GM19372 (cell line): Measurements from ENCODE around the gene NT5DC1.
A peak's percentile ranks its signal among the peaks of the same experiment; 100 is the strongest.
"Not testable (repeated sequence)": the region's sequence is repeated elsewhere in the genome, so short reads cannot be mapped to it uniquely, and the experiment has no call there.

Source experiments
- ATAC-seq: cut with Tn5 transposase; IDR thresholded peaks from one replicate; pipeline ENCODE4 v1.9.1; 2021; ENCODE audit warnings: mild to moderate bottlenecking, low read depth, moderate library complexity; ENCODE audit not compliant: unreplicated experiment

The NT5DC1 gene

GRCh38 chr6:116267836-116268588 lies 167.4 kb downstream of the NT5DC1 start:
- ATAC-seq = peak; percentile 11

- peak; percentile 85 for ATAC-seq
These were observed 168.1 kb downstream of the NT5DC1 start for GRCh38 chr6:116268589-116269293.

GRCh38 chr6:116271149-116271708 lies 170.6 kb downstream of the NT5DC1 start:
- ATAC-seq = no peak

- no peak for ATAC-seq
These were observed 176.5 kb downstream of the NT5DC1 start for GRCh38 chr6:116277124-116277523.

- no peak for ATAC-seq
These were observed 177.8 kb downstream of the NT5DC1 start for GRCh38 chr6:116278481-116278829.

GRCh38 chr6:116278854-116279231 lies 178.2 kb downstream of the NT5DC1 start:
- no peak for ATAC-seq

- peak; percentile 91 for ATAC-seq
These were observed 178.8 kb downstream of the NT5DC1 start, which contains the start of gene TSPYL1 for GRCh38 chr6:116279232-116280160. Gene TSPYL1 (minus strand): TSS chr6:116279930. CDS start chr6:116279830, 100 bp downstream.

GRCh38 chr6:116280161-116280932 lies 179.7 kb downstream of the NT5DC1 start:
- ATAC-seq = no peak

GRCh38 chr6:116280933-116281316 lies 180.3 kb downstream of the NT5DC1 start:
- ATAC-seq = no peak

GRCh38 chr6:116282698-116283097 lies 182.0 kb downstream of the NT5DC1 start:
- ATAC-seq = no peak

GRCh38 chr6:116283191-116283590 lies 182.5 kb downstream of the NT5DC1 start:
- ATAC-seq = no peak

GRCh38 chr6:116284984-116285383 lies 184.3 kb downstream of the NT5DC1 start:
- ATAC-seq = not testable (repeated sequence)

GRCh38 chr6:116286773-116287358 lies 186.2 kb downstream of the NT5DC1 start:
- ATAC-seq = no peak

GRCh38 chr6:116287689-116288282 lies 187.1 kb downstream of the NT5DC1 start:
- ATAC-seq = no peak

GRCh38 chr6:116289876-116290275 lies 189.2 kb downstream of the NT5DC1 start:
- no peak for ATAC-seq

- no peak for ATAC-seq
These were observed 190.1 kb downstream of the NT5DC1 start for GRCh38 chr6:116290799-116291198.

GRCh38 chr6:116291701-116292396 lies 191.2 kb downstream of the NT5DC1 start:
- ATAC-seq = no peak

- no peak for ATAC-seq
These were observed 191.9 kb downstream of the NT5DC1 start for GRCh38 chr6:116292553-116292952.
